Activated CD4-positive, alpha-beta T cell treated with anti-CD3 and anti-CD28 coated beads, Interleukin-2, amount 10 ng/mL, durations not matched to agents 7 days and 5 days (primary cell): Measurements from ENCODE around the gene FSTL1. TPM values are rescaled to one million over a fixed set of nuclear protein-coding genes. Genes with fewer than 3 reads are reported as not detected.

Experiments
- CTCF ChIA-PET: fragments of 350-600 bp; sonication (Branson Sonifier 250); formaldehyde crosslinking; loops from one replicate; lab custom pipeline; 2021; ENCODE audit warnings: antibody characterized with exemption; lab: Charles Lee
- POLR2A ChIA-PET: fragments of 350-600 bp; sonication (Branson Sonifier 250); formaldehyde crosslinking; loops from one replicate; lab custom pipeline; 2021; ENCODE audit warnings: antibody characterized with exemption; lab: Charles Lee
- DNase-seq: peaks from one replicate; pipeline ENCODE4 v3.0.0-alpha.2; 2020
- H3K27ac Mint-ChIP-seq: one replicate; pipeline ENCODE4 v1.8.0; 2021; ENCODE audit warnings: mild to moderate bottlenecking, moderate library complexity, mixed read lengths
- H3K27me3 Mint-ChIP-seq: one replicate; pipeline ENCODE4 v1.8.0; 2021; ENCODE audit warnings: mixed read lengths
- H3K36me3 Mint-ChIP-seq: one replicate; pipeline ENCODE4 v1.8.0; 2021; ENCODE audit warnings: low read depth, mixed read lengths
- H3K4me1 Mint-ChIP-seq: one replicate; pipeline ENCODE4 v1.8.0; 2021; ENCODE audit warnings: mixed read lengths
- H3K4me3 Mint-ChIP-seq: one replicate; pipeline ENCODE4 v1.8.0; 2021; ENCODE audit warnings: mild to moderate bottlenecking, moderate library complexity, mixed read lengths
- H3K9me3 Mint-ChIP-seq: one replicate; pipeline ENCODE4 v1.8.0; 2021; ENCODE audit warnings: mixed read lengths
- total RNA-seq, 2 experiments: library from RNA; stranded (reverse); gene quantifications; one replicate each; pipeline ENCODE4 v1.2.3, GENCODE V29; 2021

FSTL1 gene
- total RNA-seq, 2 experiments from 2014 or later: 0.35 to 0.37 TPM

DNA sequence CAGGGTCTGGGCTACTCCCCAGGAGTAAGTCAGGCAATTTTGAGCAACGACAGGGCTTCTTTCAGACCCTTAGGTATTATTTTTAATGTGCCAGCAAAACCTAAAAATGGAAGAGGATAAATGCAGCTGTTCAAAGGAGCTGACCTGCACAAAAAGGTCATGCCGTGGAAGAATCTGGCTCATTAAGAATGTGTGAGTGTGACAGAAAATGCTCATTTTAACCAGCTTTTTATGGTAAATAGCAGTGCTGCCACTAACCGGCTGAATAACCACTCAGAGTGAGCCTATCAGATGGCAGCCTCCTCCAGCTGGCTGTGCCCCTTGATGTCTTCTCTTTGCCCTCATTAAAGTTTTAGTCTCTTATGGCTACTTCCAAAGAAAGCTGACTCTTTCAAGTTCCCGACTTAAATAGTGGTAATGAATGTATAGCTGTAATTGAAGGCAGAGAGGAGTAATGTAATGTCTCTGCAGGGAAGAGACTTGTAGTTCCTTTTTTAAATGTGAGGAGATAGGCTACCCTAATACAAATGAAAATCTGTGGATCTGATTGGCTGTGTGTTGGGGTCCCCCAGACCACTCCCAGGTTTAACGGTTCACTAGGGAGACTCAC, 9.5 kb upstream of the FSTL1 start:
- POLR2A ChIA-PET: no interaction called here
- Mint-ChIP-seq H3K4me3 (no peak overlapping the region), H3K27ac (no peak overlapping the region), H3K27me3 (peaks cover 9% of the 10 kb centered on the region), H3K36me3 (no peaks in the 10 kb centered on the region), H3K9me3 (no peaks in the 10 kb centered on the region), H3K4me1 (peaks cover 6% of the 10 kb centered on the region)
- CTCF ChIA-PET: interaction anchor here (1.0 kb wide), 1 partner anchor 24 kb away, joined by 3 read pairs; no protein-coding TSS in a partner anchor
- no peak for DNase-seq

DNA sequence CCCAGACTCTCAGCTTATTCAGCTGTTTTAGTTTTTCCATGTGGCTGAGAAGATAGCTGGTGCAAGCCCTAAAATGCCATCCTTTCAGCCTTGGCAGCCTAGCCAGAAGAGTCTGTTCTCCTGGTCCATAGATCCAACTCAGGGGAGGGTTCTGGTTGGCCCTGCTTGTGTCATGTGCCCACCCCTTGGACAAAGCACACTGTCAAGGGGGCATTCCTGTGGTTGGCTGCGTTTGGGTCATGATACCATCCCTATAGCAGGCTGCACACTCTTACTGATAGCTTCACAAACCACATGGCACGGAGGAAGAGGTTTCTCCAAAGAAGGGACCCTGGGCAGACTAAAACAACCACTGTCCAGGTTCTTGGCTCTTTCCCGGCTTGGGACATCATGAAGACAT, 8.4 kb upstream of the FSTL1 start:
- CTCF ChIA-PET: interaction anchor here (0.6 to 1.1 kb wide), 3 partner anchors 9 to 1059 kb away, joined by 3 read pairs; no protein-coding TSS in a partner anchor
- Mint-ChIP-seq H3K36me3 (no peaks in the 10 kb centered on the region), H3K4me3 (no peak overlapping the region), H3K27me3 (peaks cover 12% of the 10 kb centered on the region), H3K27ac (no peak overlapping the region), H3K4me1 (peaks cover 6% of the 10 kb centered on the region), H3K9me3 (no peaks in the 10 kb centered on the region)
- POLR2A ChIA-PET: no interaction called here
- DNase-seq: no peak

DNA sequence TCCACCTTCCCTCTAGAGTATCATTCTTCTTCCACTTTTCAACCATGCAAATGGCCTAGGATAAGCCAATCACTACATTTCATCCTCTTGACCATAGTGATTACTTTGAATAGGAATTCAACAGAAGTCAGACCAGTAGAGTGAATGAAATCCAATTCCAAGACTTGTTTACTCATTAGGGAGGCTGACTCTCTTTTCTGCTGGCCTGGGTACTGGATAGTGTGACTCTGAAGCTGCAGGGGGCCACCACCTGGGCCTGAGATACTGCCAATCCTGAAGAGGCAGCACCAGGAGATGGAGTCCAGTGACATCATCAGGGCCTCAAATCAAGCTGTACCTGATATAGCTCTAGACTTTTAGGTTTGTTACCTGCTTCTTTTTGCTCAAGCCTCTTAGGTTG, 7.0 kb upstream of the FSTL1 start:
- Mint-ChIP-seq H3K4me1 (peaks cover 6% of the 10 kb centered on the region), H3K36me3 (no peaks in the 10 kb centered on the region), H3K27me3 (peaks cover 20% of the 10 kb centered on the region), H3K4me3 (no peak overlapping the region), H3K27ac (no peak overlapping the region), H3K9me3 (peaks cover 2% of the 10 kb centered on the region)
- ChIA-PET POLR2A (no interaction called here), CTCF (no interaction called here)
- no peak for DNase-seq

DNA sequence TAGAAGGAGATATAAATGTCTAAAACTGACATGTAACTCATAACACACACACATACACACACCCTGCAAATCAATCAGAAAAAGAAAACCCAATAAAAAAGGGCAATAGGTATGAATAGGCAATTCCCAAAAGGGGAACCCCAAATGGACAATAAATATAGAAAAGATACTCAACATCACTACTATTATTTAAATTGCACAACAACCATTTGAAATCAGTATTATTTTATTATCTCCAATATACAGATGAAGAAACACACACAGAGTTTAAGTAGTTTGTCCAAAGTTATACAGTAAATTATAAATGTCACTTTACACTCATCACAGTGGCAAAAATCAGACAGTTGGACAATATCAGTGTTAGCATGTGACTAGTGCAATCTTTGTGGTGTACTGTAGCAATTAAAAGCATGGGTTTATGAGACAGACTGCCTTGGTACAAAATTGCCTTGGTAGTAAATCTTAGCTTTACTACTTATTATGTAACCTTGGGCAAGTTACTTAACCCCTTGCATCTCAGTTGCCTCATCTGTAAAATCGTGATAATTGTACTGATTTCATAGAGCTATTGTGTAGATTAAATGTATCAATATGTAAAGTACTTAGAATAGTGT, 3.4 kb upstream of the FSTL1 start:
- H3K4me1 Mint-ChIP-seq: peaks cover 10% of the 10 kb centered on the region
- CTCF ChIA-PET: interaction anchor here (1.0 kb wide), 1 partner anchor 9 kb away, joined by 3 read pairs; no protein-coding TSS in a partner anchor

DNA sequence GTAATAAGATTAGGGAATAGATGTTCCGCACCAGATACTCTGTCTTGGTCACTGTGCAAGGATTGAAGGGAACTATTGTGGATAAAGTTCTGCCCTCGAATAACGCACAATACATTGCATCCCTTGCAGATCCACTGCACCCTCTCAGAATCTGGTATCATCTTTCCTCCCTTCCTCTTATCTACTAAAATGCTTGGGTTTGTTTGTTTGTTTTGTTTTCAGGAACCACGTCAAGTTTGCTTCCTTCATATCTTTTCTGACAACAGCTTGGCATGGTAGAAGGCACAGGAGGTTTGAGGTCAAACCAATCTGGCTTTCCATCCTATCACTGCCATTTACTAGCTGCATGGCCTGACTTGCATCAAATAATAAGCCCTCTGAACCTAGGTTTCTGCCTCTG, 2.0 kb upstream of the FSTL1 start:
- POLR2A ChIA-PET: no interaction called here
- no peak for DNase-seq
- Mint-ChIP-seq H3K27ac (no peak overlapping the region), H3K4me3 (no peak overlapping the region), H3K27me3 (peaks cover 46% of the 10 kb centered on the region), H3K4me1 (peaks cover 10% of the 10 kb centered on the region), H3K9me3 (peaks cover 2% of the 10 kb centered on the region), H3K36me3 (peaks cover 1% of the 10 kb centered on the region)
- CTCF ChIA-PET: interaction anchor here (0.6 to 1.4 kb wide), 2 partner anchors 14 to 1310 kb away, joined by 3 read pairs; no protein-coding TSS in a partner anchor

More for the DNA sequence above, 3.4 kb upstream of the FSTL1 start:
- no peak for DNase-seq
- POLR2A ChIA-PET: no interaction called here
- Mint-ChIP-seq H3K4me3 (no peak overlapping the region), H3K27ac (no peak overlapping the region), H3K27me3 (peaks cover 41% of the 10 kb centered on the region), H3K9me3 (peaks cover 2% of the 10 kb centered on the region), H3K36me3 (peaks cover 1% of the 10 kb centered on the region)

DNA sequence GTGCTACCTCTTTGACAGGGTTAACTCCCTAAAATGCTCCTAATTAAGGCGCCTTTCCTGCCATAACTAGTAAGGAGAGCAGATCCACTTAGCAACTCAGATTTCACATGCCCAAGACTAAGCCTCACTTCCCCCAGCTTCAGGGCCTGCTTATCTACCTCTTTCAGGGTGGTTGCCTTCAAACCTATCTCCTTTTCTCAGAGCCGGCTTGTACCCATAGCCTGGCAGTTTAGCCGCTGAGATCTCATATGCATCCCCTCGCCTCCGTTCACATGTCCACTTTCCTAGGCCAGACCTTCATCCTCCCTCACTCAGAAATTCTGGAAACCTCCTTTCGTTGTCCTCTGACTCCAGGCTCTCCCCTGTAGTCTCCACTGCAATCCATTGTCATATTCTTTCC, 1.0 kb upstream of the FSTL1 start:
- ChIA-PET CTCF (no interaction called here), POLR2A (no interaction called here)
- H3K9me3 Mint-ChIP-seq: peaks cover 2% of the 10 kb centered on the region
- peak overlapping the region; percentile 66 for H3K4me3 Mint-ChIP-seq
- peaks cover 1% of the 10 kb centered on the region for H3K36me3 Mint-ChIP-seq
- H3K4me1 Mint-ChIP-seq: peaks cover 10% of the 10 kb centered on the region
- no peak overlapping the region for H3K27ac Mint-ChIP-seq
- peaks cover 55% of the 10 kb centered on the region for H3K27me3 Mint-ChIP-seq
- no peak for DNase-seq

DNA sequence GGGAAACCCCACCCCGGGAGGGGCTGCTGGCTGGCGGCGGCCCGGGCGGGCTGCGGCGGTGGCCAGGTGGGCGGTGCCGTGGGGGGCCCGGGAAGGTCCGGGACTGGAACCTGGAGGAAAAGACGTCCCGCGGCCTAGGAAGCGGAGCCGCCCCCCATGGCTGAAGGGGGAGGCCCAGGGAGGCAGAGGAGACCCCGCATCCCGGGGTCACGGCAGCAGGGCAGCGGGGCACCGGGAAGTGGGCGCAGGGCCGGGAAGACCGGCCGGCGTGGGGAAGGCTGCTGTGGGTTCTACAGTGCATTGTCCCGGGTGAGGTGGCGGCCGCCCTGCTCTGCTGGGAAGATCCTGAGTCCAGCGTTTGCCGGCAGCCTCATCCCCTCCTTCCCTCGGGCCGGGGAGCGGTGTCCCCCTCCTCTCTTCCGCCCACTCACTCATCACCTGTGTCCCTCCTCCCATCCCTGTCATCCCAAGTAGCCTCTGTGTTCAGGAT, 525 bp upstream of the FSTL1 start:
- H3K4me1 Mint-ChIP-seq: peaks cover 10% of the 10 kb centered on the region
- ChIA-PET CTCF (no interaction called here), POLR2A (no interaction called here)
- H3K36me3 Mint-ChIP-seq: peaks cover 1% of the 10 kb centered on the region
- H3K27me3 Mint-ChIP-seq: peaks cover 57% of the 10 kb centered on the region
- peaks cover 2% of the 10 kb centered on the region for H3K9me3 Mint-ChIP-seq
- DNase-seq: no peak
- peak overlapping the region; percentile 66 for H3K4me3 Mint-ChIP-seq
- H3K27ac Mint-ChIP-seq: no peak overlapping the region

DNA sequence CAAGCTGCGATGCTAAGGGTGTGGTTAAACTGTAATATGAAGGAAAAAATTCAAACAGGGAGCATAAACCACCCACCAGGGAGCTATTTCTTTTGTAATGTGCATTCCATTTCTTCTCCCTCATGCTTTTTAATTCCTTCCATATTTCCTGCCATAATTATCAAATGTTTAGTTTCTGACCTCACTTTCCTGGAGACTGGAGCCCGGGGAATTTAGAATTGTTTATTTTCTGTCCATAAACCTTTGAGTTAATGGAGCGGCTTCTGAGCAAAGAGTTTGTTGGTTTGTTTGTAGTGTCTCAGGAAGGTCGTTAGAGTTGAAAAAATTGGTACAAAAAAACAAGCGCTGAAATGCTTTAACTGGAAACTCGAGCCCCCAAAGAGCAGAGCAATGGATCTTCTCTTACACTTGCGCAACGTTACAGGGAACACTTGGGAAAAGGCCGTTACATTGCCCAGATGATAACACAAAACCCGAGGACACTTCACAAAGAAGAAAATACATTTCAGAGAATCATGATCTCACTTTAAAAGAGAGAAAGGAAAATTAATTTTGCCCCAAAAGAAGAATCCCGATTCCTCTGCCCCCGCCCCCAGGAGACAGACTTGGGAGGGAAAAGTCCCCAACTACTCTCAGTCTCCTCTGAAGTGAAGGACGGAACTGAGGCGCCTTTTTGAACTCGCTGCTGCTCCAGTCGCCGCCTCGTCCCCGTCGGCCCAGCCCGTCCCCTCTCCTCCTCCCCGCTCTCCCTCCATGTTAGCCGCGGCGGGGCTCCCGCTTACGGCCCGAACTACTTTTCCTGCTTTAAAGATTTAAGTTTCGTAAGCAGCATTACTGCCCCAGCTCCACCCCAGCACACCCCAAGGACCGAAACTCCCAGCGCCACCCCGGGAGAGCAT, 842 bp downstream of the FSTL1 start:
- Mint-ChIP-seq H3K36me3 (peaks cover 1% of the 10 kb centered on the region), H3K4me1 (peaks cover 10% of the 10 kb centered on the region), H3K4me3 (peak overlapping the region; percentile 72), H3K27me3 (peaks cover 66% of the 10 kb centered on the region), H3K27ac (no peak overlapping the region), H3K9me3 (peaks cover 2% of the 10 kb centered on the region)
- DNase-seq: no peak
- ChIA-PET POLR2A (no interaction called here), CTCF (no interaction called here)

DNA sequence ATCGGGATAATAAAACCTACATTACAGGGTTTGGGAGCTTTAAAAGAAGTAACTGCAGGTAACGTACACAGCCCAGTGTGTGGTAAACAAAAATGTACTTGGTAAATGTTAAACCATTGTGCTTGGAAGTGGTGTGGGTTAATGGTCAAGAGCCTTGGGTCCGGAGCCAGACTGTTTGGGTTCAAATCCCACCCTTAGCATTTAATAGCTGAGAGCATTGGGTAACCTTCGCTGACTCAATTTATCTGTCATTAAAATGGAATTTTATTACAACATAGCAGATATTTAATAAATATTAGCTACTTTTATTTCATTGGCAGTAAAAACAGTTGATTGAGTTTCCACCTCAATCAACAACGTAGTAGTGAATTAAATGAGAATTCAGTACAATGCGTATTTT, 1.5 kb downstream of the FSTL1 start:
- no peak overlapping the region for H3K4me3 Mint-ChIP-seq
- DNase-seq: no peak
- no peak overlapping the region for H3K27ac Mint-ChIP-seq
- ChIA-PET CTCF (no interaction called here), POLR2A (no interaction called here)
- H3K27me3 Mint-ChIP-seq: peaks cover 66% of the 10 kb centered on the region
- peaks cover 2% of the 10 kb centered on the region for H3K9me3 Mint-ChIP-seq
- H3K36me3 Mint-ChIP-seq: peaks cover 1% of the 10 kb centered on the region
- peaks cover 10% of the 10 kb centered on the region for H3K4me1 Mint-ChIP-seq

DNA sequence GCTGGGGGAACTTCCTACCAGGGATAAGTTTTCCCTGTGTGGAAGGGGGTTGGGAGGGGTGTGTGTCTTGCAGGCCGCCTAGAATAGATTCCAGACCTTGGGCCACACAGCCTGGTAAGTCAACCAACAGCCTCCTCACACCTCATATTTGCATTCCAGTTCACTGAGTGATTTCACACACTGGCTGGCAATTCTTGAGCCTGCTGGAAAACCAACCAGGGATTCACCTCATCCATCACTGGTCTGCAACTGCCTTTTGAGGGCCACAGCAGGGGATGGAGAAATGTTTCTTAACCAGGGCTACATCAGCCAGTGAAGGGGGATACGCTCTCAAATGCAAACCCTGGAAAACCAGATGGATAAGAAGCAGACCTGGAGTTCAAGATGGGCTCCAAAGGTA, 2.0 kb downstream of the FSTL1 start:
- H3K27me3 Mint-ChIP-seq: peaks cover 64% of the 10 kb centered on the region
- no peak overlapping the region for H3K4me3 Mint-ChIP-seq
- H3K9me3 Mint-ChIP-seq: no peaks in the 10 kb centered on the region
- ChIA-PET CTCF (no interaction called here), POLR2A (no interaction called here)
- peaks cover 10% of the 10 kb centered on the region for H3K4me1 Mint-ChIP-seq
- no peak overlapping the region for H3K27ac Mint-ChIP-seq
- H3K36me3 Mint-ChIP-seq: peaks cover 1% of the 10 kb centered on the region
- no peak for DNase-seq

DNA sequence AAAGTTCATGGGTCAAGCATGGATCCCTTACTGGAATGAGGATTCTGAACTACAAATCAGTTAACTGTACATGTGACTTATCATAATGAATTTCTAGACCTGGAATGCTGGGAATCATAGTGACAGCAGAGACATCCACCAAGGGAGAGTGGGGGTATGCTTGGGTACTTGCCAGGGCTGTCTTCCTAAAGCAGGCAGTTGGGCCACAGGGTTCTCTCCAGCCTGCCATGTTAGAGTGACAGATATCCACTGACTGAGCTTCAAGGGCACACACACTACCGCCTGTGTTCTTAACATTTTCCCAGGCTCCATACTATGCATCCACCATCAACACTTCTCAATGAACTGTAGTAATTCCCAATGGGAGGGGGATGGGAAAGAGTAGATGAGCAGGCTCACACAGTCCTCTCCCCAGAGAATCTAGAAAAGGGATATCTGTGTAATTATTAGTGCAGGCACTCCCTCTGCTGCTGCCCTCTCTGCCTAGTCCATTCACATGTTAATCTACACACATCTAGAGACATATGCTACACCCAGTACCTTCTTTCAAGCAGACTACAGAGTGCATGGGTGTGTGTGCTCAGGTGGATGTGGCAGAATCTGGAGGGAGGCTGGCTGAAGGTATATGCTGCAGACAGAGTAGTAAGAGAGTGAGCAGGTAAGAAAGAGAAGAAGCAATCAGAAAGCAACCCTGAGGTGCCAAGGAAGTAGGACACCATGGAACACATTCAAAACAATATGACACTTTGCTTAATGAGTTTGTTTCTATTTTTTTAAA, 3.7 kb downstream of the FSTL1 start:
- DNase-seq: no peak
- Mint-ChIP-seq H3K4me1 (peaks cover 10% of the 10 kb centered on the region), H3K36me3 (peaks cover 1% of the 10 kb centered on the region), H3K9me3 (no peaks in the 10 kb centered on the region), H3K4me3 (no peak overlapping the region), H3K27me3 (peaks cover 51% of the 10 kb centered on the region), H3K27ac (no peak overlapping the region)
- ChIA-PET CTCF (interaction anchor here (1.5 kb wide), 1 partner anchor 30 kb away, joined by 4 read pairs; no protein-coding TSS in a partner anchor), POLR2A (no interaction called here)

DNA sequence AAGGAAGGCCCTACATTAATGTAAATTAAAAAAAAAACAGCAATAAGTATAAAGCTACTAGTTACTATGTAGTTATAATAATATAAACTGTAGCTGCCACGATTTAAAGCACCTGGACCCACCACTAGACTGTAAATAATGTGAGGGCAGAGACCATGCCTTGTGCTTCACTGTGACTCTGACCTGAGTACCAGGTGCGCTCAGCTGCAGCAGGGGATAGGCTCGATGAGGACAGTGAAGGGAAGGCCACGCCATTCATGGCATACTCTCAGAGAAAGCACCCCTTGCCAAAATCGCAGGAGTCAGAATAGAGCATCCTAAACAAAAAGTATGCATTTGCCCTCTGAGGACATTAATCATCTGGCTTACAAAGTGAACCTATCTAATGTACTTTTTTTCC, 5.1 kb downstream of the FSTL1 start:
- ChIA-PET POLR2A (no interaction called here), CTCF (interaction anchor here (1.4 to 1.5 kb wide), 2 partner anchors 21 to 29 kb away, joined by 4 read pairs; no protein-coding TSS in a partner anchor)
- DNase-seq: no peak
- no peak overlapping the region for H3K4me3 Mint-ChIP-seq
- H3K27ac Mint-ChIP-seq: no peak overlapping the region
- H3K9me3 Mint-ChIP-seq: no peaks in the 10 kb centered on the region
- H3K27me3 Mint-ChIP-seq: peaks cover 44% of the 10 kb centered on the region
- no peaks in the 10 kb centered on the region for H3K36me3 Mint-ChIP-seq
- H3K4me1 Mint-ChIP-seq: peaks cover 8% of the 10 kb centered on the region
